Measurements from ENCODE around the gene CYB5R3.
"Not testable (repeated sequence)": the region's sequence is repeated elsewhere in the genome, so short reads cannot be mapped to it uniquely, and the experiment has no call there.

The CYB5R3 gene

GRCh38 chr22:42596336-42596735 lies 52.9 kb downstream of the CYB5R3 start:
- Histone ChIP-seq H2AFZ (ENCODE audit: low read length, unreplicated experiment) (no peak overlapping the region), H3K4me1 (ENCODE audit: control insufficient read depth, insufficient read depth, low read length, unreplicated experiment) (no peaks in the 10 kb centered on the region), H3K4me3 (ENCODE audit: low read depth, low read length) (no peak overlapping the region), H3K27me3 (ENCODE audit: insufficient read depth, low read length) (no peaks in the 10 kb centered on the region), H3K79me2 (ENCODE audit: control insufficient read depth, insufficient read depth, low read length, unreplicated experiment) (peaks cover 3% of the 10 kb centered on the region), H3K27ac (ENCODE audit: low read depth, low read length) (no peak overlapping the region), H3K36me3 (ENCODE audit: insufficient read depth, low read length) (peaks cover 4% of the 10 kb centered on the region; the same call in 1 of the 2 replicates)

- no peak overlapping the region for H3K4me3 ChIP-seq (ENCODE audit: low read depth, low read length)
- no peaks in the 10 kb centered on the region for H3K4me1 ChIP-seq (ENCODE audit: control insufficient read depth, insufficient read depth, low read length, unreplicated experiment)
- peaks cover 4% of the 10 kb centered on the region; the same call in 1 of the 2 replicates for H3K36me3 ChIP-seq (ENCODE audit: insufficient read depth, low read length)
- no peaks in the 10 kb centered on the region for H3K27me3 ChIP-seq (ENCODE audit: insufficient read depth, low read length)
- no peak overlapping the region for H2AFZ ChIP-seq (ENCODE audit: low read length, unreplicated experiment)
- peaks cover 3% of the 10 kb centered on the region for H3K79me2 ChIP-seq (ENCODE audit: control insufficient read depth, insufficient read depth, low read length, unreplicated experiment)
- no peak overlapping the region for H3K27ac ChIP-seq (ENCODE audit: low read depth, low read length)
Observed at GRCh38 chr22:42595434-42595833, 53.8 kb downstream of the CYB5R3 start.

- H3K4me1 ChIP-seq (ENCODE audit: control insufficient read depth, insufficient read depth, low read length, unreplicated experiment) = no peaks in the 10 kb centered on the region
- no peaks in the 10 kb centered on the region for H3K27me3 ChIP-seq (ENCODE audit: insufficient read depth, low read length)
- no peak overlapping the region for H2AFZ ChIP-seq (ENCODE audit: low read length, unreplicated experiment)
- H3K27ac ChIP-seq (ENCODE audit: low read depth, low read length) = no peak overlapping the region
- no peak overlapping the region for H3K4me3 ChIP-seq (ENCODE audit: low read depth, low read length)
- no peaks in the 10 kb centered on the region for H3K79me2 ChIP-seq (ENCODE audit: control insufficient read depth, insufficient read depth, low read length, unreplicated experiment)
- H3K36me3 ChIP-seq (ENCODE audit: insufficient read depth, low read length) = peaks cover 4% of the 10 kb centered on the region; the same call in 1 of the 2 replicates
Observed at GRCh38 chr22:42591987-42592386, 57.2 kb downstream of the CYB5R3 start.

GRCh38 chr22:42587588-42588175 lies 61.5 kb downstream of the CYB5R3 start:
- Histone ChIP-seq H3K36me3 (ENCODE audit: insufficient read depth, low read length) (peaks cover 4% of the 10 kb centered on the region; the same call in 1 of the 2 replicates), H3K79me2 (ENCODE audit: control insufficient read depth, insufficient read depth, low read length, unreplicated experiment) (no peaks in the 10 kb centered on the region), H3K4me1 (ENCODE audit: control insufficient read depth, insufficient read depth, low read length, unreplicated experiment) (no peaks in the 10 kb centered on the region), H3K27ac (ENCODE audit: low read depth, low read length) (no peak overlapping the region), H3K4me3 (ENCODE audit: low read depth, low read length) (no peak overlapping the region), H2AFZ (ENCODE audit: low read length, unreplicated experiment) (no peak overlapping the region), H3K27me3 (ENCODE audit: insufficient read depth, low read length) (no peaks in the 10 kb centered on the region)

GRCh38 chr22:42586381-42586780 lies 62.8 kb downstream of the CYB5R3 start:
- no peaks in the 10 kb centered on the region for H3K4me1 ChIP-seq (ENCODE audit: control insufficient read depth, insufficient read depth, low read length, unreplicated experiment)
- no peaks in the 10 kb centered on the region for H3K36me3 ChIP-seq (ENCODE audit: insufficient read depth, low read length)
- H3K27ac ChIP-seq (ENCODE audit: low read depth, low read length) = no peak overlapping the region
- no peak overlapping the region for H2AFZ ChIP-seq (ENCODE audit: low read length, unreplicated experiment)
- H3K27me3 ChIP-seq (ENCODE audit: insufficient read depth, low read length) = no peaks in the 10 kb centered on the region
- H3K79me2 ChIP-seq (ENCODE audit: control insufficient read depth, insufficient read depth, low read length, unreplicated experiment) = peaks cover 6% of the 10 kb centered on the region
- H3K4me3 ChIP-seq (ENCODE audit: low read depth, low read length) = no peak overlapping the region

- no peak overlapping the region for H3K4me3 ChIP-seq (ENCODE audit: low read depth, low read length)
- H3K36me3 ChIP-seq (ENCODE audit: insufficient read depth, low read length) = no peaks in the 10 kb centered on the region
- H3K27ac ChIP-seq (ENCODE audit: low read depth, low read length) = no peak overlapping the region
- no peaks in the 10 kb centered on the region for H3K4me1 ChIP-seq (ENCODE audit: control insufficient read depth, insufficient read depth, low read length, unreplicated experiment)
- H2AFZ ChIP-seq (ENCODE audit: low read length, unreplicated experiment) = no peak overlapping the region
- no peaks in the 10 kb centered on the region for H3K27me3 ChIP-seq (ENCODE audit: insufficient read depth, low read length)
- peaks cover 10% of the 10 kb centered on the region for H3K79me2 ChIP-seq (ENCODE audit: control insufficient read depth, insufficient read depth, low read length, unreplicated experiment)
Observed at GRCh38 chr22:42585096-42585495, 64.1 kb downstream of the CYB5R3 start.

GRCh38 chr22:42584364-42584940 lies 64.7 kb downstream of the CYB5R3 start:
- Histone ChIP-seq H3K4me1 (ENCODE audit: control insufficient read depth, insufficient read depth, low read length, unreplicated experiment) (no peaks in the 10 kb centered on the region), H2AFZ (ENCODE audit: low read length, unreplicated experiment) (no peak overlapping the region), H3K36me3 (ENCODE audit: insufficient read depth, low read length) (no peaks in the 10 kb centered on the region), H3K27me3 (ENCODE audit: insufficient read depth, low read length) (no peaks in the 10 kb centered on the region), H3K79me2 (ENCODE audit: control insufficient read depth, insufficient read depth, low read length, unreplicated experiment) (peaks cover 10% of the 10 kb centered on the region), H3K27ac (ENCODE audit: low read depth, low read length) (no peak overlapping the region), H3K4me3 (ENCODE audit: low read depth, low read length) (no peak overlapping the region)

GRCh38 chr22:42582987-42583386 lies 66.2 kb downstream of the CYB5R3 start:
- H3K4me3 ChIP-seq (ENCODE audit: low read depth, low read length) = no peak overlapping the region
- no peak overlapping the region for H3K27ac ChIP-seq (ENCODE audit: low read depth, low read length)
- H2AFZ ChIP-seq (ENCODE audit: low read length, unreplicated experiment) = no peak overlapping the region
- peaks cover 10% of the 10 kb centered on the region for H3K79me2 ChIP-seq (ENCODE audit: control insufficient read depth, insufficient read depth, low read length, unreplicated experiment)
- no peaks in the 10 kb centered on the region for H3K27me3 ChIP-seq (ENCODE audit: insufficient read depth, low read length)
- no peaks in the 10 kb centered on the region for H3K36me3 ChIP-seq (ENCODE audit: insufficient read depth, low read length)
- H3K4me1 ChIP-seq (ENCODE audit: control insufficient read depth, insufficient read depth, low read length, unreplicated experiment) = no peaks in the 10 kb centered on the region

- no peaks in the 10 kb centered on the region for H3K27me3 ChIP-seq (ENCODE audit: insufficient read depth, low read length)
- peak overlapping the region; percentile 83 for H3K4me3 ChIP-seq (ENCODE audit: low read depth, low read length)
- H3K27ac ChIP-seq (ENCODE audit: low read depth, low read length) = no peak overlapping the region
- no peaks in the 10 kb centered on the region for H3K36me3 ChIP-seq (ENCODE audit: insufficient read depth, low read length)
- no peak overlapping the region for H2AFZ ChIP-seq (ENCODE audit: low read length, unreplicated experiment)
- H3K79me2 ChIP-seq (ENCODE audit: control insufficient read depth, insufficient read depth, low read length, unreplicated experiment) = peaks cover 10% of the 10 kb centered on the region
- no peaks in the 10 kb centered on the region for H3K4me1 ChIP-seq (ENCODE audit: control insufficient read depth, insufficient read depth, low read length, unreplicated experiment)
Observed at GRCh38 chr22:42581762-42582716, 67.2 kb downstream of the CYB5R3 start.

GRCh38 chr22:42581194-42581761 lies 67.9 kb downstream of the CYB5R3 start:
- not testable (repeated sequence) for H3K27me3 ChIP-seq (ENCODE audit: insufficient read depth, low read length); H2AFZ ChIP-seq (ENCODE audit: low read length, unreplicated experiment); H3K27ac ChIP-seq (ENCODE audit: low read depth, low read length); H3K36me3 ChIP-seq (ENCODE audit: insufficient read depth, low read length); H3K4me1 ChIP-seq (ENCODE audit: control insufficient read depth, insufficient read depth, low read length, unreplicated experiment); H3K79me2 ChIP-seq (ENCODE audit: control insufficient read depth, insufficient read depth, low read length, unreplicated experiment)
- peak overlapping the region; percentile 83 for H3K4me3 ChIP-seq (ENCODE audit: low read depth, low read length)
